HuH-7.5 (cell line): Measurements from ENCODE around the gene PRR29.
"Not testable (repeated sequence)": the region's sequence is repeated elsewhere in the genome, so short reads cannot be mapped to it uniquely, and the experiment has no call there.

Source experiments
- DNase-seq: peaks from one replicate; pipeline ENCODE4 v3.0.0; 2011; ENCODE audit warnings: low spot score

The PRR29 gene

DNA sequence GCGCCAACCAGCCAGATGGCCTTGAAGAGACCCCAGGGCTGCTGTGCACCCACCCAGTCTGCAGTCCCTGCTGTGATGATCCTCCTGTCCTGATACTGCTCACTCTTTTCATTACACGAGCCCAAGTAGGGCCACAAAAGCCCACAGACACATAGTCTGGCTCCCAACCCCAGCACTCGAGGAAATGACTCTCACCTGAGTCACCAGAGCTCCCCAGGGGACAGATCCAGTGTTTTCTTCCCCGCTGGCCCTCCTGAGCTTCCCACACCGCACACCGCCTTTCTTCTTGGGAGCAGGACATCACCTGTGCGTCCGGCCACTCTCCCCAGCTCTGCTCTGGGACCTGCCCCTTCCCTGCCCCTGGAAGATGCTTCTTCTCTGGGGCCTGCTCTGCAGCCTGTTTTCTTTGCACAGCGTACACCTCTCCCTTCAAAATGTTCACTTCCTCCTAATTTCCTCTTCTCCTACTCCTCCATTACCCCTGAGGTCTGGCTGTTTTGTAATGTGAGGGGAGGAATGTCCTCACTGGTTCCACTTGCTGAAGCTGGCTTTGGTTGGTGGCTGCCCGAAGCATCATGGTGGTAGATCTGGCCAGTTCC, 23.5 kb upstream of the PRR29 start:
- no peak for DNase-seq

GRCh38 chr17:63975541-63976092, 22.5 kb upstream of the PRR29 start:
- DNase-seq: no peak

DNA sequence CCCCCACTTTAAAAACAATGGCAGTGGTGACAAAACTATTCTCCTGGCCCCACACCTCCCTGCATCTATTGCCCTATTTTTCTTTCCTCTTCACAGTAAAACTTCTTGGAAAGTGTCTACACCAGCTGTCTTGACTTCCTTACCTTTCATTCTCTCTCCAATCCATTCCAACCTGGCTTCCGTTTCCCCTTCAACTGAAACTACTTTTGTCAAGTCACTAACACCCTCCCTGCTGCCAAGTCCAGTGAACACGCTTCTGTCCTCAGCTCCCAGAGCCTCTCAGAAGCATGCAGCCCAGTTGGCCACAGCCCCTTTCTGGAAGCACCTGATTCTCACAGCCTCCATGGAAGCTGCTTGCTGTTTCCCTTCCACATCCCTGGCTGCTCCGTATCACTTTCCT, 21.4 kb upstream of the PRR29 start:
- no peak for DNase-seq

GRCh38 chr17:63978272-63979200, 19.6 kb upstream of the PRR29 start:
- DNase-seq: no peak

- DNase-seq: not testable (repeated sequence)
Observed at GRCh38 chr17:63982641-63983040, 15.5 kb upstream of the PRR29 start.

DNA sequence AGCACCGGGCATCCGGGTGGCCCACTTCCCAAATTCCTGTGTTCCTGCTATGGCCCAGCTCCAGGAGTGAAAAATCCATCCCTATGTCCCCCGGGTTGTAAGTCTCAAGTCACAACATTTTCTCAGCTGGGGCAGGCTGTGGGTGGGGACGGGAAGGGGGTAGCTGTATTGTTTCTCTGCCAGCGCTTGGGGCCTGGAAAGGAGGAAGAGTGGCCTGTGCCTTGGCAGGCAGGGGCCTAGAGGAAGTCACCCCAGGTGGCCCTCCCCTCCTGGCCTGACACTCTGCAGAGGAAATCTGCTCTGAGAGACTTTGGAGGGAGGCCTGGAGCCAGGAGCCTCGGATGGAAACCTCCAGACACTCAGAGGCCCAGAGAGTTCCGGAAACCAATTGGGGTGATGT, 14.8 kb upstream of the PRR29 start:
- no peak for DNase-seq

- no peak for DNase-seq
Observed at GRCh38 chr17:63984236-63984635, 13.9 kb upstream of the PRR29 start.

DNA sequence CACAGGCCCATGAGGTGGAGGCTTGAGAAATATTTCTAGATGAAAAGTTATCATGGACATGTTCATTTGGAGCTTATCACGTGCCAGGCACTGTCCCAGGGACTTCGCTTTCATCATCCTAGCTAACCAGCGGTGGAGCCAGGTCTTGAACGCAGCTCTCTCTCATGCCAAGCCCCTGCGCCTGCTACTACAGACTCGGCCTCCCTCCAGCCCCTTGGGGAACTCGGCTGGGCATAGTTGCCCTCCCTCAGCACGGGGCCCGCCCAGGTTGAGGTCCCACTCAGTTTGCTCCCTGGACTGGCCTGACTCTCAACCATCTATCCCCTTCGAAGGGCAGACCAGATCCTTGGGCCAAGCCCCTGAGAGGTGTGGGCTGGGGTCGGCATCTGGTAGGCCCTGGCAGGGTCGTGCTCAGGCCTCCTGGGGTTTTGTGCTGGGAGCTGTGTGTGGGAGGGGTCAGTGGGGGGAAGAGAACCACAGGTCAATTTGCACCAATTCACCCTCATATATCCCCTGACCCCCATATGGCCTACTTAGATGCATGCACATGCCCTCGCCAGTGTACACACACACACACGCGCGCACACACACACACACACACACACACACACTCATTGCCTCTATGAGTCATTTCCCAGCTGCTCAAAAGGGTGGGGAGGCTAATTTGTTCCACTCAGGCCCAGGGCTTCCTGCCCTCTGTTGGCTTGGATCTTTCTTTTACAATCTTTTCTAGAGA, 13.3 kb upstream of the PRR29 start:
- no peak for DNase-seq

DNA sequence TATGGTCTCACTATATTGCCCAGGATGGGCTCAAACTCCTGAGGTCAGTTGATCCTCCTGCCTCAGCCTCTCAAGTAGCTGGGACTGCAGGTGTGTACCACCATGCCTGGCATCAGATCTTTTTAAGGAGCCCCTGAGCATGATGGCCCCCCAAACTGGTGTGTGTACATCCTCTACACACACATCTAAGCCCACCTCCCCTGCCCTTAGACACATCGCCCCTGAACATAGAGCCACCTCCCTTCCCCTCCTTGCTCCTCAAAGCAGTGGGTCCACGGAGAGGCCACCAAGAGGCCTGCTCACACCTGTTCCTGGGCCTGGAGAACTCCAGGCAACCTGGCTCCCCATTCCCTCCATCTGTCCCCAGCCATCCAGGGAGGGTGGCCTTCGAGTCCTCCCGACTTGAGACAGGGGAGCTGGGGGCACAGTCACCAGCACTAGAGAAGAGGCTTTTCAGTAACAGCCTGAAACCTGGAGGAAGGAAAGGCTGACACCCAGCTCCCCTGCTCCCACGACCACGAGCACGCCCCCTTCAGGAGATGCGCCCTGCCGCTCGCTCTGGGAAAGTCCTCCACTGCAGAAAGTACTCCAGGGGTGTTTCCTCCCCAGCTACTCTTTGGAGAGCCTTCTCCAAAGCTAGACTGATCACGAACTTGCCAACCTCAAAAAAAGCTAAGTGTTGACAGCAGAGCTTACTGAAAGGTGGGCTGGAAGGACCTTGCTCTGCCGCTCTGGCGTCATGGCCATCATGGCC, 12.6 kb upstream of the PRR29 start:
- DNase-seq: no peak

DNA sequence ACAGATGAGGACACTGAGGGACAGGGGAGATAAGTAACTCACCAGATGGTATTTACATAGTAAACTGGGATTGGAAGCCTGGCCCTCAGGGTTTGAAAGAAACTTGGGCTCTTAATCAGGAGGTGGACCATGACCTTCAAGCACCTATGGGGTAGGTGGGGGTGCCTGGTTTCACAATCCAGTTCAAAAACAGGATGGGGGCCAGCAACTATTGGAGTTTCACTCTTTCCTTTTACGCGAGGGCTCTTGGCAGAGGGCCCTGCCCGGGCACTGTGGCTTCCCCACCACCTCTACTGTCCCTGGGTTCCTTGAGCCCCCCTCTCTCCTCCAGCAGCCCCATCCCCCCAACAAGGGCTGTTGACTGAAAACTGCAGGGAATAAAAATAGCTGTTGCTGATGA, 11.3 kb upstream of the PRR29 start:
- no peak for DNase-seq

GRCh38 chr17:63987221-63988126, 10.7 kb upstream of the PRR29 start:
- no peak for DNase-seq

GRCh38 chr17:63988127-63988478, 10.0 kb upstream of the PRR29 start:
- DNase-seq: no peak

- DNase-seq: no peak
Observed at GRCh38 chr17:63988741-63989621, 9.2 kb upstream of the PRR29 start.

DNA sequence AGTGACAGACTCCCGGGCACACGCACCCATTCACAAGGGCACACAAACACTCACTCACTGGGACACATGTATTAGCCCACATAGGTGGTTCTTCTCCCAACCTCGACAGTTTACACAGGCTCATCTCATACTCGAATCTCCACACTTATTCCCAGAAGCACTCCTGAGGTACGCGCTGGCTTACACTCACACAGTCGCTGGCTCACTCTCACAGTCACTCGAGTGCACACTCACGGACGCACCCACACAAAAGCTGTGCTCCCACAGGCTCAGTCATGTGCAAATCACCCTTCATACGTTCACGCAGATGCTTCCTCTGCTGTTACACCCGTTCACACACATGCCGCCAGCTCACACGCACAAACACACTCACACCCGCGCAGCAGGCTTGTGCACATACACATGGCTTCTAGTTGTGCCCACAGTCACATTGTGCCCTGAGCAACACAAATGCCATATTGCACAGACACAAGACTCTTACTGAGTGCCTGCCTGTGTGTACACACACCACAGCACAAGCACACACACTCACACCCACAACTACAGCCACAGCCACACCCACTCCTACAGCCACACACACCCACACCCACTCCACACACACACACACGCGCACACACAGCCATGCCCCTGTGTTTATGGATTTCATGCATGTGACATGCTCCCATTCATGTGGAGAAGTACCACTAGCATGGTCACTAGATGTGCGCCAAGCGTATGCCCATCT, 8.4 kb upstream of the PRR29 start:
- DNase-seq: no peak

GRCh38 chr17:63991611-63992010, 6.5 kb upstream of the PRR29 start:
- no peak for DNase-seq

DNA sequence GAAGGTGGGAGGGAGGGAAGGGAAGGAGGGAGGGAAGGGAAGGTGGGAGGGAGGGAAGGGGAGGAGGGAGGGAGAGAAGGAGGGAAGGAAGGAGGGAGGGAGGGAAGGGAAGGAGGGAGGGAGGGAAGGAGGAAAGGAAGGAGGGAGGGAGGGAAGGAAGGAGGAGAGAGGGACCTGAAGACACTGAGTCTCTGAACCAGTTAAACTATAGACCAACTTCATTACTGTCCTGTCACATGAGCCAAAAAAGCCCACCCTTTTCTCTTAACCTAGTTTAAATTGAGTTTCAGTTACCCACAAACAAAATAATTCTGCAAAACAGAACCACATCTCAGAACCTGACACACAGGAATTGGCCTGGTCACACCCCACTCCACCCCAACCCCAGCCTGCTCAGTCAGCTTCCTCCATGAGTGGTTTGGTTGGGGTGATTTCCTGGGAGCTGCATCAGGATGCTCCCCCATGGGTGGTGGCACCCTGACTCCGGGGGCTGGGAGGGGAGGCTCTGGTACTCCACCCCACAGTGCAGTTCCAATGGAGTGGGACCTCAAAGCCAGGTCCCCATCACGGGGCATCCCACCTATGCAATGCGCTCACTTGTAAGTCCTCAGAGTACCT, 4.7 kb upstream of the PRR29 start:
- no peak for DNase-seq

GRCh38 chr17:63995626-63996025, 2.5 kb upstream of the PRR29 start:
- no peak for DNase-seq

GRCh38 chr17:63996430-63997182, 1.5 kb upstream of the PRR29 start:
- no peak for DNase-seq
